Ishikawa (cell line): ENCODE data around the gene FBXL5.

Source experiments
- CEBPB ChIP-seq: IDR thresholded peaks from 2 replicates; pipeline ENCODE4 v1.6.1; 2012
- CREB1 ChIP-seq: IDR thresholded peaks from 2 replicates; pipeline ENCODE4 v1.6.1; 2012; ENCODE audit warnings: low read depth
- EGR1 ChIP-seq: IDR thresholded peaks from 2 replicates; pipeline ENCODE4 v1.6.1; 2012
- EP300 ChIP-seq: IDR thresholded peaks from 2 replicates; pipeline ENCODE4 v1.6.1; 2012; ENCODE audit warnings: borderline replicate concordance
- FOXM1 ChIP-seq: IDR thresholded peaks from 2 replicates; pipeline ENCODE4 v1.6.1; 2012; ENCODE audit warnings: low read depth, borderline replicate concordance
- NFIC ChIP-seq: IDR thresholded peaks from 2 replicates; pipeline ENCODE4 v1.6.1; 2012
- RAD21 ChIP-seq: IDR thresholded peaks from 2 replicates; pipeline ENCODE4 v1.6.1; 2012; ENCODE audit warnings: low read depth
- TAF1 ChIP-seq: IDR thresholded peaks from 2 replicates; pipeline ENCODE4 v1.6.1; 2012; ENCODE audit warnings: low read depth, mild to moderate bottlenecking
- TCF12 ChIP-seq: IDR thresholded peaks from 2 replicates; pipeline ENCODE4 v1.6.1; 2012; ENCODE audit warnings: low read depth
- TEAD4 ChIP-seq: IDR thresholded peaks from 2 replicates; pipeline ENCODE4 v1.6.1; 2012
- YY1 ChIP-seq: IDR thresholded peaks from 2 replicates; pipeline ENCODE4 v1.6.1; 2012; ENCODE audit warnings: low read depth
- ZBTB7A ChIP-seq: IDR thresholded peaks from 2 replicates; pipeline ENCODE4 v1.6.1; 2012; ENCODE audit warnings: low read depth
- TF ChIP-seq, protein P1 (sequence below): IDR thresholded peaks from 2 replicates; pipeline ENCODE4 v1.6.1; 2012
- TF ChIP-seq, protein P2 (sequence below): IDR thresholded peaks from 2 replicates; pipeline ENCODE4 v1.6.1; 2012
- TF ChIP-seq, protein P3 (sequence below): IDR thresholded peaks from 2 replicates; pipeline ENCODE4 v1.6.1; 2012; ENCODE audit warnings: low read depth, mild to moderate bottlenecking

Gene FBXL5

DNA sequence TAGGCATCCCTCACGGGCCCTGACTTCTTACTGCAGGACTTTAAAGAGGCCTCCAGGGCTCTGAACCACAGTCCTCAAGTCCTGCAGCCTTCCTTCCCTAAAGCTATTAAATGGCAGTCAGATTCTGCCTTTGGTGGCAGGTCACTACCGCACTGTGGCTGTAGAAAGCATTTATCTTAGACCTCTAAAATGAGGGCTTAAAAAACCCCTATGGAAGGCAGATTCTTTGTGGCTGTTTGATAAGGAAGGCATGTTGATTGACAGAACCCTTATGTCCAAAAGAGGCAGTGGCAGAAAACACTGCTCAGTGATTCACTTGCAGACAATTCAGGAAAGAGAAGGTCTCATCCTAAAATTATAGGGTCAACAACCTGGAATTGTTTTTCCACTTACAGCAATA, 79.2 kb downstream of the FBXL5 start:
- TF ChIP-seq FOXM1 (no peak), TCF12 (no peak), YY1 (no peak), ZBTB7A (no peak), CREB1 (no peak), TEAD4 (no peak), NFIC (no peak), CEBPB (no peak)

DNA sequence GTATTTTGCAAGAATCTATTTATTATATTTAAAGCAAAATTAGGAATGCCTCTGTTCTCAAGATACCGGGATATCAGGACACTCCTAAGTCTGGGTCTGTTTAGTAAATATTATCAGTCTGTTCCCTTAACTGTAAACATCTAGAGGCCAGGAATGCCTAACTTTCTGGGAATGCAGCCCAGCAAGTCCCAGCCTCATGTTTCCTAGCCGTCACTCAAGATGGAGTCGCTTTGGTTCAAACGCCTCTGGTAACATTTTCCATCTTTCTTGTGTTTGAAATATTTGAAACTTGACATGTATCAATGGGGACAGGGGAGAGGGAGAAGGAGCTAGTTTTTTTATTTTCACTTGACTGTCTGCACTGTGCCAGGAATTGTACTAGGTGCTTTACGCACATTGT, 85.4 kb downstream of the FBXL5 start:
- TF ChIP-seq ZBTB7A (no peak), EP300 (no peak), YY1 (no peak), CEBPB (no peak), RAD21 (no peak), EGR1 (no peak), TCF12 (no peak), TAF1 (no peak)
- TF ChIP-seq, protein P1, sequence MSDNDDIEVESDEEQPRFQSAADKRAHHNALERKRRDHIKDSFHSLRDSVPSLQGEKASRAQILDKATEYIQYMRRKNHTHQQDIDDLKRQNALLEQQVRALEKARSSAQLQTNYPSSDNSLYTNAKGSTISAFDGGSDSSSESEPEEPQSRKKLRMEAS = no peak
- TF ChIP-seq, protein P2, sequence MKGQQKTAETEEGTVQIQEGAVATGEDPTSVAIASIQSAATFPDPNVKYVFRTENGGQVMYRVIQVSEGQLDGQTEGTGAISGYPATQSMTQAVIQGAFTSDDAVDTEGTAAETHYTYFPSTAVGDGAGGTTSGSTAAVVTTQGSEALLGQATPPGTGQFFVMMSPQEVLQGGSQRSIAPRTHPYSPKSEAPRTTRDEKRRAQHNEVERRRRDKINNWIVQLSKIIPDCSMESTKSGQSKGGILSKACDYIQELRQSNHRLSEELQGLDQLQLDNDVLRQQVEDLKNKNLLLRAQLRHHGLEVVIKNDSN = no peak

DNA sequence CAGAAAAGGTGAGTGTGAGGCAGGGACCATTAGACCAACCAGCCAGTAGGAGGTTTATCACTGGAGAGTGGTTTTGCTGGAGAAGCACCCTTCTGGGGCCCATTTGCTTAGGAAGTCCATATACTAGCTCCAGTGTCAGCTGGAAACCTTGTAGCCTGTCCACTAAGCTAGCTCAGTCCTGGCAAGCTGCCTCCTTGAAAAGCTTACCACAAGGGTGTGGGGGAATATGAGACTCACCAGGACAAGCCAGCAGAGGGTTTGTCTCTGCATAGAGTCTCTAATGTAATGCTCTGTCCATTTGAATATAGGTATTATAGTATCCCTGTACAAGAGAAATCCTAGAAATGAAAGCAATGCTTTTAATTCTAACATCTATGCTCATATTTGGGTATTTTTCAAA, 86.3 kb downstream of the FBXL5 start:
- no peak for TF ChIP-seq NFIC
- no peak for TF ChIP-seq CREB1
- TF ChIP-seq, protein P3, sequence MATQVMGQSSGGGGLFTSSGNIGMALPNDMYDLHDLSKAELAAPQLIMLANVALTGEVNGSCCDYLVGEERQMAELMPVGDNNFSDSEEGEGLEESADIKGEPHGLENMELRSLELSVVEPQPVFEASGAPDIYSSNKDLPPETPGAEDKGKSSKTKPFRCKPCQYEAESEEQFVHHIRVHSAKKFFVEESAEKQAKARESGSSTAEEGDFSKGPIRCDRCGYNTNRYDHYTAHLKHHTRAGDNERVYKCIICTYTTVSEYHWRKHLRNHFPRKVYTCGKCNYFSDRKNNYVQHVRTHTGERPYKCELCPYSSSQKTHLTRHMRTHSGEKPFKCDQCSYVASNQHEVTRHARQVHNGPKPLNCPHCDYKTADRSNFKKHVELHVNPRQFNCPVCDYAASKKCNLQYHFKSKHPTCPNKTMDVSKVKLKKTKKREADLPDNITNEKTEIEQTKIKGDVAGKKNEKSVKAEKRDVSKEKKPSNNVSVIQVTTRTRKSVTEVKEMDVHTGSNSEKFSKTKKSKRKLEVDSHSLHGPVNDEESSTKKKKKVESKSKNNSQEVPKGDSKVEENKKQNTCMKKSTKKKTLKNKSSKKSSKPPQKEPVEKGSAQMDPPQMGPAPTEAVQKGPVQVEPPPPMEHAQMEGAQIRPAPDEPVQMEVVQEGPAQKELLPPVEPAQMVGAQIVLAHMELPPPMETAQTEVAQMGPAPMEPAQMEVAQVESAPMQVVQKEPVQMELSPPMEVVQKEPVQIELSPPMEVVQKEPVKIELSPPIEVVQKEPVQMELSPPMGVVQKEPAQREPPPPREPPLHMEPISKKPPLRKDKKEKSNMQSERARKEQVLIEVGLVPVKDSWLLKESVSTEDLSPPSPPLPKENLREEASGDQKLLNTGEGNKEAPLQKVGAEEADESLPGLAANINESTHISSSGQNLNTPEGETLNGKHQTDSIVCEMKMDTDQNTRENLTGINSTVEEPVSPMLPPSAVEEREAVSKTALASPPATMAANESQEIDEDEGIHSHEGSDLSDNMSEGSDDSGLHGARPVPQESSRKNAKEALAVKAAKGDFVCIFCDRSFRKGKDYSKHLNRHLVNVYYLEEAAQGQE = no peak
- TF ChIP-seq ZBTB7A = no peak
- TF ChIP-seq RAD21 = no peak
- no peak for TF ChIP-seq CEBPB
- no peak for TF ChIP-seq EGR1
- no peak for TF ChIP-seq EP300
- TF ChIP-seq FOXM1 = no peak

DNA sequence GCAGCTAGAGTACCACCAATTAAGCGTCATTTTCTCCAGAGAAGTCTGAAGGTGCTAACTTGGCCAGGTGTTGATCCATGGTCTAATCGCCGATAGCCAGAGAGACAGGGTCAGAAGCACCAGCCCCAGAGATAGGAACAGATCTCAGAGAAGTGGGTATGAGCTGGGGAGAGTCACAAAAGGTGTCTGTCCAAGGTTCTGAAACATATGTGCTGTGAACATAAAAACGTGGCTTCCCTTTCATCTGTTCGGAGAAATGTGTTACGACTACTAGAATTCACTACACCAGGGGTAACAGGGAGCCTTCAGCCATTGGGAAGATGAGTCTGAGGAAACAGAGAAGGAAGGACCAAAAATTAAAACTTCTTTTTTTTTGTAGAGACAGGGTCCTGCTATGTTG, 91.3 kb downstream of the FBXL5 start:
- TF ChIP-seq, protein P3 = peak; percentile 79
- TF ChIP-seq YY1 = no peak

DNA sequence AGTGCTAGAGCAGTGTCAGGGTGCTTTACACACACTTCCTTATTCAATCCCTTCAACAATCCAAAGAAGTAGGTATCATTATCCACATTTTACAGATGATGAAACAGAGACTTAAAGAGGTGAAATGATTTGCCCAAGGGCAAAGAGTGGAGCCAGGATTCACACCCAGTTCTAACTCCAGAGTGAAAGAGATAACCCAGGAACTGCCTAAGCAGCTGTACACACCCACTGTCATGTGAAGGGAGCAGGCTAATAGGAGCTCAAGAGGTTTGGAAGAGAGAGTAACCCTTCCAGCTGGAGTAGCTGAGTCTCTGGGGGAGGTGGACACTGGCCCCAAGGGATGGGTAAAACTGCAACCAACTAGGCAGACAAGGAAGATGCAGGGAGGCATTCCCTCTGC, 92.5 kb downstream of the FBXL5 start:
- TF ChIP-seq, protein P2 = no peak
- TF ChIP-seq NFIC = no peak
- TF ChIP-seq RAD21 = no peak
- TF ChIP-seq YY1 = no peak
- TF ChIP-seq, protein P3 = no peak

DNA sequence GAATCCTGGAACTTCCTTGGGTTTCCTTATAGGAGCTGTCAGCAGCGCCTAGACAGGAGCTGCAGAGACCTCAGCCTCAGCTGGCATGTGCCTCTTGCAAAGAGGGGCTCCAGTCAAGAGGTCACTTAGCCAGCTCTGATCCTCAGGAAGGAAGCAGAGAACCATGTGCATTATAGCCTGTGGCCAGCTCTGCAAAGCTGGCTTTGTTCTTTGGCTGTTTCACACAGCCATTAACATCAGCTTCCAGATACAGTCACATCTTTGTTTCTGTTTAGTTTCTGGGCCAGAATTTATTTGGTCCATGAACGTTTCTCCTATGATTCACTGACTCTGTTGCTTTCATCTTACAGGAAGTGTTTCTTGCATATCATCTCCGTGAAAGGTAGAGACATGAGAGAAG, 93.0 kb downstream of the FBXL5 start:
- TF ChIP-seq CREB1 = no peak
- TF ChIP-seq TEAD4 = no peak
- TF ChIP-seq EP300 = no peak
- TF ChIP-seq YY1 = no peak
- TF ChIP-seq NFIC = no peak
- no peak for TF ChIP-seq TCF12
